ENCODE results near the gene HOXA11.
A peak's percentile ranks its signal among the peaks of the same experiment; 100 is the strongest.

The HOXA11 gene

DNA sequence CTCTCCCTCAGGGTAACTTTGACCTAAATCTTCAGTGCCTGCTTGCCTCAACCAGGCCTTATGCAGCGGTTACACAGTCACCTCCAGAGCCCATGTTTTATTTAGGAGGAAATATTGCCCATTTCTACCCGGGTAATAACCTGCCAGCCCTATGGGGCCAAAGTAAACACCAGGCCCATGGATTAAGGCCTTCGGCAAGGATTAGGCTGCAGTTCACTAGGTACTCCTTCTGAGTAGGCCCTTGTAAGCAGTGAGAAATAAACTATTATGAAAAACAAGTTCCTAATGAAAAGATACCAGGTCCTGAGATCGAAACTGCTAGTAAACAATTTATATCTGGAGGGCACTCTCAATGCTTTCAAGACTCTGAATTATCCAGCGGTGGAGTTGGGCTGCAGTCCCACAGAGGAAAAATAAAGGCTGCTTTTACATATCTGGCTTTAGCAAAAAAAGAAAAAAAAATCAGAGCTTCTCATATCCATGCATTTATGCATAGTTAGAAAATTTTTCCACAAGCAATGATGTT, 7.2 kb downstream of the HOXA11 start:
- Mint-ChIP-seq H3K4me3 (no peak overlapping the region), H3K36me3 (ENCODE audit: insufficient read depth) (peaks cover 9% of the 10 kb centered on the region), H3K27ac (no peak overlapping the region), H3K27me3 (peaks cover 53 to 85% of the 10 kb centered on the region in 2 donors), H3K4me1 (ENCODE audit: low read depth in 2 of 2) (peaks cover 5 to 7% of the 10 kb centered on the region in 2 donors), H3K9me3 (no peaks in the 10 kb centered on the region)
- DNase-seq: no peak
- ATAC-seq (replicated peaks): no peak

DNA sequence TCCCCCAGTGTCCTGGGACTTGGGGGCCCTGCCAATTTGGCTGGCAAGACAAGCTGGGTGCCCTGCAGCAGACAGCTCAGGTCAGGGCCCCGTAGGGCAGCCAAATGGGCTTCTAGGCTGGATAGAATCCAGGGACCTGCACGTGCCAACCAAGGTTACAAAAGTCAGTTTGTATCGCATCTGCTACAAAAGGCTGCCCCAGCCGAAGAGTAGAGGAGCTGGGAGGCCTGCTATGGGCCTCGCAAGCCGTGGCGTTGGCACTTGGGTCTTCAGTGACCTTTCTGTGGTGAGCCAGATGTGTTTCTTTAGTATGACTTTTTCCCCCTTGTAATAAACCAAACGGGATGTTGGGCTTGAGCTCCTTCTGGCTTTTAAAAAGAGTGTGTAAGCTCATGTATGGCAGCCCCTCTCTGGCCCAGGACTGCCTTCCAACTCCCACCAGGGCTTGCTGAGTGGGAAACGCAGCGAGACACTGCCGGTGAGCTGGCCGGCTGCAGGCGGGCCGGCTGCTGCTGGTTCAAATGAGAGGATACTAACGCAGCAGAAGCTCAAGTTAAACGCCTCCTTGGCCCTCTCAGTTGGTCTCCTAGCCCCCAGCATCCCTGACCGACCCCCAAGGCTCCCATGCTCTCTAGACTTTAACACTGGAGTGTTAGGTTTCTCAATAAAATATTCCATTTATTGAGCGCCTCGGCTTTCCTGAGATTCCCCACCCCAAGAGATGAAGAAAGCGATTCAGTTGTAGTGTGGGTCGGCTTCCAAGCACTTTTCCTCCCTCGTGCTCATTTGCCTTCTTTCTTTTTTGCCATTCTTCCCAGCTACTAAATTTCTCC, 7.9 kb downstream of the HOXA11 start:
- DNase-seq (no peak), ATAC-seq (replicated peaks) (no peak)
- H3K36me3 Mint-ChIP-seq (ENCODE audit: insufficient read depth): peaks cover 12% of the 10 kb centered on the region
- no peaks in the 10 kb centered on the region for H3K9me3 Mint-ChIP-seq
- H3K4me1 Mint-ChIP-seq (ENCODE audit: low read depth in 2 of 2): peaks cover 8 to 12% of the 10 kb centered on the region in 2 donors
- H3K27me3 Mint-ChIP-seq: peaks cover 51 to 85% of the 10 kb centered on the region in 2 donors
- no peak overlapping the region for H3K4me3 Mint-ChIP-seq
- H3K27ac Mint-ChIP-seq: no peak overlapping the region

DNA sequence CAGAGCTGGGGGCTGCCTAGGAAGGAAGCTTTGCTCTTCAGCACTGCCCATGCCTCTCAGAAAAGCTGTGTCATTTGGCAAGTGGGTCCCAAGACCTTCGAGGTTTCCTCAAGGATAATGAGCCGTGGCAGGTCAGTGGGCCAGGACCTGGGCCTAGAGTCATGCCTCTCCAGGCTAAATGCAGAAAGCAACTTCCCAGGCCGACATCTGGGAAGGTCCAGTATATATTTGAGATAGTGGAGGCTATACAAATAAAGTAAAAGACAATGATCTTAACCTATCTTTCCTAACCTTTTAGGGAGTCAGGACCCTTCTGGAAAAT, 8.5 kb downstream of the HOXA11 start:
- ATAC-seq (replicated peaks) (no peak), DNase-seq (no peak)
- Mint-ChIP-seq H3K27ac (no peak overlapping the region), H3K27me3 (peaks cover 58 to 89% of the 10 kb centered on the region in 2 donors), H3K4me3 (no peak overlapping the region), H3K9me3 (no peaks in the 10 kb centered on the region), H3K4me1 (ENCODE audit: low read depth in 2 of 2) (peaks cover 14 to 19% of the 10 kb centered on the region in 2 donors), H3K36me3 (ENCODE audit: insufficient read depth) (peaks cover 19% of the 10 kb centered on the region)

DNA sequence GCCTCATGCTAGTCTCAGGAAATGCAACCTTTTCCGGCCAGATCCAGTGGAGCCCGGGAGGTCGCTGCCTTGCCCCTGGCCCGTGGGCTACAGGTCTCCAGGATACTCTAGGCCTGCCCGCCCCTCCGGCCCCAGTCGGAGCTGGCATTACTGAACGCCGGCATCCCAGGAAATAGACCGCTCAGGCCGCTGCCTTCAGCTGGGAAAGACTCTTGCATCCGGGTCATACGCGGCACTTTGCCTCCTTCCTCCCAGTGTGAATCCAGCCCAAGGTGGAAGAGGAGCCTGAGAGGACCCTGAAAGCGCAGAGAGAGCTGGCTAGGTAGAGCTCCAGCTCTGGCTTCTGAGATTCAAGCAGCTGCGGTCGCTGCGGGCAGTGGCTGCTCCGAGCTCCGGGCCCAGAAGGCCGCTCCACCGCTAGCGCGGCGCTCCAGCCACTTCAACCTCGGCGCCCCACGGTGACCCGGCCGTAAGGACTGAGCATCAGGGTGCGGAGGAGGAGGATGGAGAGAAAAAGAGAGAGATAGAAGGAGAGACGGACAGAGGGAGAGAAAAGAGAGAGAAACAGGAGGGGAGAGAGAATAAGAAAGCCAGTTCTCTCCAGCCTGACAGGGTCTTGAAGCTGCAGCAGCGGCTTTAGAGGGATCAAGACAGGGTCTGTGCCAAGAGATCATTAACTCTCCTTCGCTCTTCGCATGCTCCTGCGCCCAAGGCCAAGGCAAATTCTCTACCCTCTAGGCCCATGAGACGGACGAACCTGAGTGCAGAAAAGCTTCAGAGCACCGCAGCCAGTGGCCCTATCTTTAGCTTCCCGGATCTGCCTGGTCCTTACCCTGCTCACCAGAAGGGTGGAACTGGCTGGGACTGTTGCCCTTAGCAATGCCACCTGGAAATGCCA, 9.2 kb downstream of the HOXA11 start:
- Mint-ChIP-seq H3K36me3 (ENCODE audit: insufficient read depth) (peaks cover 21% of the 10 kb centered on the region), H3K4me1 (ENCODE audit: low read depth in 2 of 2) (peaks cover 14 to 20% of the 10 kb centered on the region in 2 donors), H3K9me3 (no peaks in the 10 kb centered on the region), H3K4me3 (no peak overlapping the region), H3K27ac (no peak overlapping the region), H3K27me3 (peaks cover 64 to 91% of the 10 kb centered on the region in 2 donors)
- DNase-seq (no peak), ATAC-seq (replicated peaks) (no peak)

DNA sequence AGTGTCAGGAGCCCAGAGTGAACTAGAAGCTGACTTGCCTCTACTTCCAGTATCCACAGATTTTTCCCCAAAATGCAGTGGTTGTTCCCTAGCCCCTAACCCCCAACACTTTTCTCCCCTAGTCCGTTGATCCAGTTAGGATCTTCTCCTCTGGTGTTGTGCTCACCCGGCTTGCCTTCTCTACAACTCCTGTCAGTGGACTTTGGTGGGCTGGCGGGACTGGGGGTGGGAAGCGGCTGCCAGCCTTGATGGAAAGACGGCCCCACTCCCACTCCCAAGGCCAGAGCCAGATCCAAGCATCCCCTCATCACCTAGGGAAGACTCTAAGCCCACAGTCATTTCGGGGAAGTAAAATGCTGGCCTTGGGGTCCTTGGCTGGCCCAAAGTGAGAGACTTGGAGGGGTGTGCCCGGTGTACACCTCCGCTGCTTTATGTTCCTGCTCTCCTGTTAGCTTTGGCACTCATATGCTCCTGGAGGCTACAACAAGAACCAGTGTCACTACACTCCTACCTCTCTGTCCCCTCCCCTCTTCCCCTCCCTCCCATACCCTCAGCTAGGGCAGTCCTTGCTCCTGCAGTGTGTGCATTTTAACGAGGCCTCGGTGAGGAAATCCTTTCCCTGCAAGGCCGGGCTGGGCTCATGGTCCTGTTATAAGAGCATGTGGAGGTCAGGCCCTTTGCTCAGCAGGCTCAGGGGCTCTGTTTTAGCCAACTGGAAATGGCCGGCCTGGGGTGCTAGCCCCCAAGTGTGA, 10.0 kb downstream of the HOXA11 start:
- Mint-ChIP-seq H3K4me3 (peak overlapping the region; percentile 63 to 77), H3K27me3 (peaks cover 67 to 91% of the 10 kb centered on the region in 2 donors), H3K36me3 (ENCODE audit: insufficient read depth) (peaks cover 21% of the 10 kb centered on the region), H3K4me1 (ENCODE audit: low read depth in 2 of 2) (peaks cover 12 to 24% of the 10 kb centered on the region in 2 donors), H3K27ac (no peak overlapping the region), H3K9me3 (no peaks in the 10 kb centered on the region)
- DNase-seq (no peak), ATAC-seq (replicated peaks) (no peak)

DNA sequence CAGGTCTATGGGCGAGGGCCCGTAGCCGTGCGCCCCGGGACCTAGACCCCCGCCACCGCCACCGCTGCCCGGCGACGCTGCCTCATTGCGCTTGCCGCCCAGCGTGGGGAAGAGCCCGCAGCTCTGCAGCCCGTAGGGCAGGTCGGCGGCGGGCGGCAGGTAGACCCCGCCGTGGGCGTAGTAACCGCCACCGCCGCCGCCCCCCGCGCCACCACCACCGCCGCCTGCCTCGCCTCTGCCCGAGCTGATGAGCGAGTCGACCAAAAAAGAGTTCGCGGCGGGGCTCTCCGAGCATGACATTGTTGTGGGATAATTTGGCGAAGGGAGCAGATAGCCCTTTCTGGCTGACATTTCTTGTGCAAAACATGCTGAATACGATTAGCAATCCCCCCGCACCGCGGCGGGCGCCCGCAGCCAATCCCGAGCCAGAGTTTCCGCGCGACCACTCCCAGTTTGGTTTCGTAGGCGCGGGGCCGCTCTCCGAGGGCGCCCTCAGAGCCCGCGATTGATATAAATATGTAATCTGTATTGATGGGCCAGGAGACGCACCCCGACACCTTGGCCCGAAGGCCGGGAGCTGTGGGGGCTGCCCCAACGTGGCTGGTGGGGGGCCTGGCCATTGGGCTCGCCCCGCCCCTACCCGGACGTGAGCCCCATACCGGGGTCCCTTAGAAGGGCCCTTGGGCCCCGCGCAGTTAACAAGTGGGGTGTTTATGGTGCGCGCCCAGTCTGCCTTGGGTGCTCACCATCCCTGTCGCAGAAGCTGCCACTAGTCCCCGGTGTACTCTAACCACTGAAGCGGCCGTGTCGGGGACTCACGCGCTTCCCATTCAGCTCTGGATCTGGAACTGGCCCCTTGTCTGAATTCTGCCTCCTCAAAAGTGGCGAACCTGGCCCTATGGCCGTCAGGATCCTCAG, 10.8 kb downstream of the HOXA11 start, which contains the start of gene HOXA10:
Gene HOXA10 (minus strand): TSS at position 365 of the 918 bp plus-strand sequence. CDS start 14 bp downstream, at position 351.
- no peak for ATAC-seq (replicated peaks)
- Mint-ChIP-seq H3K27me3 (peaks cover 67 to 91% of the 10 kb centered on the region in 2 donors), H3K9me3 (no peaks in the 10 kb centered on the region), H3K4me3 (peak within 1 kb of the TSS; percentile 76 to 77), H3K36me3 (ENCODE audit: insufficient read depth) (peaks cover 19% of the 10 kb centered on the region), H3K4me1 (ENCODE audit: low read depth in 2 of 2) (peaks cover 14 to 20% of the 10 kb centered on the region in 2 donors), H3K27ac (no peak within 1 kb of the TSS)
- no peak for DNase-seq

DNA sequence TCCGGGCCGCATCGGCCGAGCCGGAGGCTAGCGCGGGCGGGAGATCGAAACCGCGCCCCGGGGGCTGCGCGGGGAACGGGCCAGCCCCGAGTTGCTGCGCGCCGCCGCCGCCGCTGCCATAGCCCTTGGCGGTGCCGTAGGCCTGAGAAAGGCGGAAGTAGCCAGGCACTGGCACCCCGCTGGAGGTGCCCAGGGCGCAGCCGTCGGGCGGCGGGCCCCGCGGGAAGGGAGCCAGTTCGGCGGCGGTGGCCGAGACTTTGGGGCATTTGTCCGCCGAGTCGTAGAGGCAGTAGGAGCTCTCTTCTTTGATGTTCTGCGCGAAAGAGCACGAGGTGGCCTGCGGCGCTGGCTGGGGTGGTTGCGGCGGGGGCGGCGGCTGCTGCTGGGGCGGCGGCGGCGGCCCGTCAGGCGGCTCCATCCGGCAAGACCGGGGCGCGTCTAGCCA, 11.5 kb downstream of the HOXA11 start:
- Mint-ChIP-seq H3K27ac (no peak overlapping the region), H3K4me1 (ENCODE audit: low read depth in 2 of 2) (peaks cover 17 to 24% of the 10 kb centered on the region in 2 donors), H3K36me3 (ENCODE audit: insufficient read depth) (peaks cover 22% of the 10 kb centered on the region), H3K4me3 (peak overlapping the region; percentile 76 to 77), H3K27me3 (peaks cover 66 to 91% of the 10 kb centered on the region in 2 donors), H3K9me3 (no peaks in the 10 kb centered on the region)
- peak; percentile 77 for ATAC-seq (replicated peaks)
- DNase-seq: peak in 1 of 3 experiments; percentile 37

DNA sequence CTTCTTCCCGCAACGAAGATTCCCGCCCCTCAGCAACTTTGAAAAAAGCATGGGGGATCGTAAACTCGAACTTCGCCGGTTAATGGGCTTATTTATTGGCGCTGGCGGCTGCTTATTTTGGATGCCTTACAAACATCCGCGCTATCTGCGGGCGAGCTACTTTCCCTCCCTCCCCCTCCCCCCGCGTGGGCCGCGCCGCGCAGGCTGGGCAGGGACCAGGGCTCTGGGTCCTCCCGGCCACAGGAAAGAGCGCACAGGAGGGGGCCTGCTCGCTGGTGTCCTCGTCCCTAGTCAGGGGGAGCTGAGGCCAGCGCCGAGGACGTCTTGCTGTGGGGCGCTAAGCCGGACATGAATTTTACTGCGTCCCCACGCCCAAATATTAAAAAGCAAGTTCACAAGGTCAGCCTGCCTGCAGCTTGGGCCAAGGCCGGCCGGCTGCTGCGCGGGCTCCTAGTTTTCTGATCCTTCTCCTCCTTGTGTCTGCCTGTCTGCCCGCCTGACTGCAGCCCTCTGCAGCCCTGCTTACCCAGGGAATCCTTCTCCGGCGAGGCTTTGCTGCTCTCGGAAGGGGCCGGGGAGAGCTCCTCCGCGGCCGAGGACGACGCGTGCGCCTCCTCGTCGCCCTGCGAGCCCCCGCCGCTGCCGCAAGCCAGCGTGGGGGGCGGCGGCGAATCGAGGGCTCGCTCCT, 12.1 kb downstream of the HOXA11 start:
- H3K9me3 Mint-ChIP-seq: no peaks in the 10 kb centered on the region
- H3K27me3 Mint-ChIP-seq: peaks cover 66 to 91% of the 10 kb centered on the region in 2 donors
- H3K4me3 Mint-ChIP-seq: peak overlapping the region; percentile 76 to 77
- peak; percentile 52 for ATAC-seq (replicated peaks)
- H3K4me1 Mint-ChIP-seq (ENCODE audit: low read depth in 2 of 2): peaks cover 19 to 26% of the 10 kb centered on the region in 2 donors
- H3K27ac Mint-ChIP-seq: no peak overlapping the region
- peaks cover 24% of the 10 kb centered on the region for H3K36me3 Mint-ChIP-seq (ENCODE audit: insufficient read depth)
- DNase-seq: no peak

DNA sequence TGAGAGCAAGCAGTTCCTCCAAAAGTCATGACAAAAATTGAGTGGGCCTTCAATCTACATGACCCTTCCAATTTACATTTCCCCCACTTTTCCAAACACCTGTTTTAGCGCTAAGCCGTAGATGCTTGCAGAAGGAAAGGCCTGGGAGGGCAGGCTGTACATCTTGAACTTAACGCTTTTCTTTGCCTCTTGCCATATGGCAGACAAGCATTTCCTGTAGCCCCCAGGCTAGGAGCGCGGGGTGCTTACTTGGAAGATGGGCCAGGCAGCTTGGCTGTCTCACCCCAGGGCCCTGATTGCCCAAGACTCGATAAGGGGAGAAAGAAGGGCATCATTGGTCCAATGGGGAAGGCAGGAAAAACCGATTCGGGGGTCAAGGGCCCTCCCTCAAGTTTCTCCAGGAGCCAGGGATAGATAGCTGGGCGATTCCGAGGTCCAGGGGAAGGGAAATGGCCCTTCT, 12.7 kb downstream of the HOXA11 start:
- no peaks in the 10 kb centered on the region for H3K9me3 Mint-ChIP-seq
- DNase-seq (no peak), ATAC-seq (replicated peaks) (no peak)
- H3K27ac Mint-ChIP-seq: peak overlapping the region in 1 of 2 donors; percentile 33
- peaks cover 19 to 26% of the 10 kb centered on the region in 2 donors for H3K4me1 Mint-ChIP-seq (ENCODE audit: low read depth in 2 of 2)
- peaks cover 66 to 91% of the 10 kb centered on the region in 2 donors for H3K27me3 Mint-ChIP-seq
- H3K36me3 Mint-ChIP-seq (ENCODE audit: insufficient read depth): peaks cover 28% of the 10 kb centered on the region
- peak overlapping the region; percentile 63 to 76 for H3K4me3 Mint-ChIP-seq

DNA sequence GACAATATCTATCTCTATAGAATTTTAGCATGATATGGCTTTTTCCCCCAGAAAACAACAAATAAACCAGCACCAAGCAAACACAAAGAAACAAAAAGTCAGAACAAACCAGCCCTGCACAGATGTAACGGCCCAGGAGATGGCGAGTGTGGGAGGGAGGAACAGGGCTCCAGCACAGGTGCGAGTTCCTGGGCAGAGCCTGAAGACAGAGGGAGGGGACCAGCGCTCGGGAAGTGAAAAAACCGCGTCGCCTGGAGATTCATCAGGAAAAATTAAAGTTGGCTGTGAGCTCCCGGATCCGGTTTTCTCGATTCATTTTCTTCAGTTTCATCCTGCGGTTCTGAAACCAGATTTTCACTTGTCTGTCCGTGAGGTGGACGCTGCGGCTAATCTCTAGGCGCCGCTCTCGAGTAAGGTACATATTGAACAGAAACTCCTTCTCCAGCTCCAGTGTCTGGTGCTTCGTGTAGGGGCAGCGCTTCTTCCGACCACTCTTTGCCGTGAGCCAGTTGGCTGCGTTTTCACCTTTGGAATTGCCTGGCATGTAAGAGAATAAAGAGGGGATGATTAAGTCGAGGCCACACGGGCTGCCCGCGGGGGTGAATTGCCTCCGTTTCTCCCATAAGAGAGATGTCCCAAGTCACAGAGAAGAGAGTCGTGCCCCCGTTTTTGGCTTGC, 13.3 kb downstream of the HOXA11 start:
- H3K27me3 Mint-ChIP-seq: peaks cover 71 to 91% of the 10 kb centered on the region in 2 donors
- H3K9me3 Mint-ChIP-seq: no peaks in the 10 kb centered on the region
- peak overlapping the region; percentile 63 to 76 for H3K4me3 Mint-ChIP-seq
- H3K36me3 Mint-ChIP-seq (ENCODE audit: insufficient read depth): peaks cover 33% of the 10 kb centered on the region
- ATAC-seq (replicated peaks): no peak
- H3K27ac Mint-ChIP-seq: peak overlapping the region in 1 of 2 donors; percentile 33
- no peak for DNase-seq
- H3K4me1 Mint-ChIP-seq (ENCODE audit: low read depth in 2 of 2): peaks cover 21 to 31% of the 10 kb centered on the region in 2 donors

DNA sequence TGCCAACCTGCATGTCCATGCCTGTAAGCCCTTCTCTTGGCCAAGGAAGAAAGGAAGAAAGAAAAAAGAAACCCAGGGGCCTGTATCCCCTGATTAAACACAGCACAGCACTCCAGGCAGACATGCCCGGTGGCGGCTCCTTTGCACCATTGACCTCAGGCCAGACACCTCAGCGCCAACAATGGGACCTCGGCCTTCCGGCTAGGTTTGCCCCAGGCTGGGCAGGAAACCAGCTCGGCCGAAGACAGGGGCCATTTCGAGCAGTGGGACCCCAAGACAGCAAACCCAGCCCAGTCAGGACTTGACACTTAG, 13.8 kb downstream of the HOXA11 start:
- H3K4me3 Mint-ChIP-seq: peak overlapping the region; percentile 63 to 76
- no peak overlapping the region for H3K27ac Mint-ChIP-seq
- H3K9me3 Mint-ChIP-seq: no peaks in the 10 kb centered on the region
- H3K4me1 Mint-ChIP-seq (ENCODE audit: low read depth in 2 of 2): peaks cover 23 to 31% of the 10 kb centered on the region in 2 donors
- H3K27me3 Mint-ChIP-seq: peaks cover 76 to 91% of the 10 kb centered on the region in 2 donors
- ATAC-seq (replicated peaks) (no peak), DNase-seq (no peak)
- H3K36me3 Mint-ChIP-seq (ENCODE audit: insufficient read depth): peaks cover 37% of the 10 kb centered on the region
